Bone marrow (tissue), 2 donors: ENCODE data around the gene SNU13.
"Not testable (repeated sequence)": the region's sequence is repeated elsewhere in the genome, so short reads cannot be mapped to it uniquely, and the experiment has no call there.

Source experiments
- DNase-seq, 2 donors: peaks; one replicate each; lab custom pipeline; 2025; lab: John Stamatoyannopoulos, UW

The SNU13 gene

DNA sequence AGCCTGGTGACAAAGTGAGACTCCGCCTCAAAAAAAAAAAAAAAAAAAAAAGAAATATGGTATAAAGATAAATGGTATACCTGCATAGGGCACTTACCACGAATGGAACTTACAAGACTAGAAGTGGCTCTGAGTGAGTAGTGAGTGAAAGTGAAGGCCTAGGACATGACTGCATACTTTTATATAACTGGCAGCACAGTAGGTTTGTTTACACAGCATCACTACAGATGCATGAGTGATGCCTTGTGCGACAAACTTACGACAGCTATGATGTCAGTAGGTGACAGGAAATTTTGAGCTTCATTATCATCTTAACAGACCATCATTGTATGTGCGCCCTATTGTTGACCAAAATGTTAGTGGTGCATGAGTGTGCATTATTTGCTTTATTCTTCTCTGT is 49.9 kb downstream of the SNU13 start:
- DNase-seq, result no peak

DNA sequence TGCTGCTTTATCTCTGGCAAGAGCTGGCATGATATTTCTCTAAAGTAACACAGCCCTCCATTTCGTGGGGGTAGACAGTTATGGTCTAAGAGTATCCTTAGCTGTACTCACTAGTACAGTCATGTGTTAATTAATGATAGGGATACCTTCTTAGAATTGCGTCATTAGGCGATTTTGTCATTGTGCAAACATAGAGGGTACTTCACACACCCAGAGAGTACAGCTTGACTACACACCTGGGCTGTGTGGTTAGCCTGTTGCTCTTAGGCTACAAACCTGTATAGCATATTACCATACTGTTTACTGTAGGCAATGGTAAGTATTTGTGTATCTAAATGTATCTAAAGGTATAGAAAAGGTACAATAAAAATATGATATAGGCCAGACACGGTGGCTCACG is 50.5 kb downstream of the SNU13 start:
- DNase-seq, result no peak

DNA sequence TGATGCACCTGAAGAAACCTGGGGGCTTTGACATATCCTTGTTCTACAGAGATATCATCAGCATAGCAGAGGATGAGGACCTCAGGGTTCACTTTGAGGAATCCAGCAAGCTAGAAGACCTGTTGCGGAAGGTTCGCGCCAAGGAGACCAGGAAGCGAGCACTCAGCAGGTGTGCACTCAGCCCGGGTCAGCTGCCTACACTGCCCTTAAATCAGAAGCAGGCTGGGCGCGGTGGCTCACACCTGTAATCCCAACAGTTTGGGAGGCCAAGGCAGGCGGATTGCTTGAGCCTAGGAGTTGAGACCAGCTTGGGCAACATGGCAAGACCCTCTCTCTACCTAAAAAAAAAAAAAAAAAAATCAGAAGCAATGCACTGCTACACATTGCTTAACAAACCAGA is 51.0 kb downstream of the SNU13 start:
- DNase-seq, result not testable (repeated sequence)

- no peak for DNase-seq
Observed at GRCh38 chr22:41636467-41636866, 52.2 kb downstream of the SNU13 start.

GRCh38 chr22:41634610-41635009 is 54.1 kb downstream of the SNU13 start:
- DNase-seq, result not testable (repeated sequence)

DNA sequence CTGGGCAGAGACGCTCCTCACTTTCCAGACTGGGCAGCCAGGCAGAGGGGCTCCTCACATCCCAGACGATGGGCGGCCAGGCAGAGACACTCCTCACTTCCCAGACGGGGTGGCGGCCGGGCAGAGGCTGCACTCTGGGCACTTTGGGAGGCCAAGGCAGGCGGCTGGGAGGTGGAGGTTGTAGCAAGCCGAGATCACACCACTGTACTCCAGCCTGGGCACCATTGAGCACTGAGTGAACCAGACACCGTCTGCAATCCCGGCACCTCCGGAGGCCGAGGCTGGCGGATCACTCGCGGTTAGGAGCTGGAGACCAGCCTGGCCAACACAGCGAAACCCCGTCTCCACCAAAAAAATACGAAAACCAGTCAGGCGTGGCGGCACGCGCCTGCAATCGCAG is 57.1 kb downstream of the SNU13 start:
- not testable (repeated sequence) for DNase-seq

DNA sequence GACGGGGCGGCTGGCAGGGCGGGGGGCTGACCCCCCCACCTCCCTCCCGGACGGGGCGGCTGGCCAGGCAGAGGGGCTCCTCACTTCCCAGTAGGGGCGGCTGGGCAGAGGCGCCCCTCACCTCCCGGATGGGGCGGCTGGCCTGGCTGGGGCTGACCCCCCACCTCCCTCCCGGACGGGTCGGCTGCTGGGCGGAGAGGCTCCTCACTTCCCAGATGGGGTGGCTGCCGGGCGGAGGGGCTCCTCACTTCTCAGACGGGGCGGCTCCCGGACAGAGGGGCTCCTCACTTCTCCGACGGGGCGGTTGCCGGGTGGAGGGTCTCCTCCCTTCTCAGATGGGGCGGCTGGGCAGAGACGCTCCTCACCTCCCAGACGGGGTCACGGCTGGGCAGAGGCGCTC is 57.6 kb downstream of the SNU13 start:
- not testable (repeated sequence) for DNase-seq

- DNase-seq, result no peak
Observed at GRCh38 chr22:41625577-41625976, 63.1 kb downstream of the SNU13 start.
